HG02759 (cell line): ENCODE data around the gene LTK.
"Not testable (repeated sequence)": the region's sequence is repeated elsewhere in the genome, so short reads cannot be mapped to it uniquely, and the experiment has no call there.

Experiments used
- ATAC-seq: cut with Tn5 transposase; IDR thresholded peaks from one replicate; pipeline ENCODE4 v1.9.1; 2021; ENCODE audit warnings: mild to moderate bottlenecking, moderate library complexity; ENCODE audit not compliant: unreplicated experiment

LTK gene

GRCh38 chr15:41480396-41481140, 33.1 kb downstream of the LTK start:
- no peak for ATAC-seq

- no peak for ATAC-seq
Measured at GRCh38 chr15:41476416-41477048, 37.1 kb downstream of the LTK start.

- no peak for ATAC-seq
Measured at GRCh38 chr15:41474941-41475340, 38.7 kb downstream of the LTK start.

- no peak for ATAC-seq
Measured at GRCh38 chr15:41474436-41474835, 39.2 kb downstream of the LTK start.

GRCh38 chr15:41473418-41473817, 40.2 kb downstream of the LTK start:
- ATAC-seq = no peak

- not testable (repeated sequence) for ATAC-seq
Measured at GRCh38 chr15:41469644-41470043, 44.0 kb downstream of the LTK start.

- ATAC-seq = no peak
Measured at GRCh38 chr15:41466711-41467110, 46.9 kb downstream of the LTK start.

- ATAC-seq = no peak
Measured at GRCh38 chr15:41465822-41466421, 47.7 kb downstream of the LTK start.

GRCh38 chr15:41464889-41465580, 48.6 kb downstream of the LTK start:
- ATAC-seq = no peak

GRCh38 chr15:41462084-41462795, 51.4 kb downstream of the LTK start:
- ATAC-seq = no peak
